HG02840 (cell line): ENCODE data around the gene CDC42BPA.

Source experiments
- ATAC-seq: cut with Tn5 transposase; IDR thresholded peaks from one replicate; pipeline ENCODE4 v1.9.1; 2021; ENCODE audit warnings: mild to moderate bottlenecking, moderate library complexity, moderate number of reproducible peaks; ENCODE audit not compliant: unreplicated experiment, low FRiP score

The CDC42BPA gene

GRCh38 chr1:227215863-227216510, 102.3 kb downstream of the CDC42BPA start:
- ATAC-seq: no peak

GRCh38 chr1:227214207-227214606, 104.1 kb downstream of the CDC42BPA start:
- ATAC-seq: no peak

DNA sequence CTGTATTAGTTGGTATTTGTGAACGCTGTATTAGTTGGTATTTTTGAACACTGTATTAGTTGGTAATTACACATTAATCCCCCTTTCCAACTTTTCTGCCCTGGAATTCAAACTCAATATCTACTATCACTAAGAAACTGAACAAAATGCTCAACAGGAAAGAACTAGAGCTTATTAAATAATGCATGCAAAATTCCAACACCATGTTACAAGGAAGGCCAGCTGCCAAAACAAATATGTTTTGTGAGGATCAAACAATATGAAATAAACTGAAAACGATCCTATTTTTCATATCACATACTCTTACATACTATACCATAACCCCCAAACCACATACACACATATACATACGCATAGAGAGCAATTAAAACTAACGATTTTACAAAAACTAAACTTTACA, 104.9 kb downstream of the CDC42BPA start:
- no peak for ATAC-seq

- ATAC-seq: no peak
Observed at GRCh38 chr1:227212164-227212563, 106.1 kb downstream of the CDC42BPA start.

DNA sequence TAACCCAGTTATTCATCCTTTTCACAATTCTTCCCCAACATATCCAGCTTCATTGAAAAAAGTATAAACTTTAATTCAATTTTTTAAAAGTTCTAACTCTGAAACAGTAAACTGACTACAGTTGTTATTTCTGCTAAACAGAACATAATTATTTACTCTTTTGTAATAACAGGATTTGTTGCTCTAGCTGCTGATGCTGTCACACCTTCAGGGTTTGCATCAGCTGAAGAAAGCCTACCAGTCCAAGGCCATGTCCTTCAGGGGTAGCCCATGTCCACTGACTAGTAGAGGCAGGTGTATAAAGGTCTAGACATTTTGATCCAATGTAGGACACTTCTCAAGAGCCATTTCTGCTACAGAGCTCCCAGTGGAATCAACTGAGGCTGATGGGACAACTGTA, 107.7 kb downstream of the CDC42BPA start:
- no peak for ATAC-seq

DNA sequence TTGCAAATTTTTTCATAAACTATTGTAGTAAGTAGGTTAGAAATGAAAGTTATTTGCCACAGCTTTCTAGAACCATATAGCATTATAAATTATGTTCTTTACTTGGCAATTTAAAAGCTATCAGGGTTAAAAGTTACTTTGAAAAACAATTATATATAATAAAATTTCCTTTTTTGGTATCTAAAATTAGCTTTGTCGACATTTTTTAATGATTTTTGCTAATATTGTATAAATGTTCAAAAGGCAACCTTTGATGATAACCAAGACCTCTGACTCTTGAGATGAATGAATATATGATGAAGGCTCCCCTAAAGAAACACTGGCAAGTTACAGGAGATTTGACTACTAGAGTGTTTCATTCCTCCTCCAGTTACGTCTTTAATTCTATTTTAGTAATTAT, 121.2 kb downstream of the CDC42BPA start:
- no peak for ATAC-seq

DNA sequence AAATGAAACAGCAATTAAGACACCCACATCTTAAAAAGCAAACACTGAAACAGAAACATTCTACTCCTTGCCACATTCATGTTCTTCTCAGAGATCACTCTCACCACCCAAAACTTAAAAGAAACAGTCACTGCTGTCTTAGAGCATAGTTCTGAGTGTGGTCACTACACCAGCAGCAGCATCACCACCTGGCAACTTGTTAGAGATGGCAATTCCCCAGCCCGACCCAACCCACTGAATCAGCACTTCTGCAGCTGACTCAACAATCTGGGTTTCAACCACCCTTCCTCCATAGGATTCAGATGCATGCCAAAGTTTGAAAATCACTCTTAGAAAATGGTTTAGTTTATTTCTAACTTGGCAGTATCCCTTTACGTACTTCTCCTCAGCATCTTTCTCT, 126.1 kb downstream of the CDC42BPA start:
- ATAC-seq: peak; percentile 65

DNA sequence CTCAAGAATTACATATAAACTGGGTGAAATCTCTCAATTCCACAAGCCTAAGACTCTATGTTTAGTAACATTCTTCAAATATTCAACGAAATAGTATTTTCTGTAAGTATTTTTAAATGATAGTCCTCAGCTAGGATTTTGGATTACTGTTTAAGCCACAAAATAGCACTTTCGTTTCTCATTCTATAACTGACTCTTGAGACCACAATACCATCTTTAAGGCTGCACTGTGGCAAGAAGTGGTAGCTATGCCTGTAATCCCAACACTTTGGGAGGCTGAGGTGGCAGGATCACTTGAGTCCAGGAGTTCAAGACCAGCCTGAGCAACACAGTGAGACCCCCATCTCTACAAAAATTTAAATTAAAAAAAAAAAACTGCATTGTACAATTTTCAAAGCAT, 126.7 kb downstream of the CDC42BPA start:
- ATAC-seq: no peak

DNA sequence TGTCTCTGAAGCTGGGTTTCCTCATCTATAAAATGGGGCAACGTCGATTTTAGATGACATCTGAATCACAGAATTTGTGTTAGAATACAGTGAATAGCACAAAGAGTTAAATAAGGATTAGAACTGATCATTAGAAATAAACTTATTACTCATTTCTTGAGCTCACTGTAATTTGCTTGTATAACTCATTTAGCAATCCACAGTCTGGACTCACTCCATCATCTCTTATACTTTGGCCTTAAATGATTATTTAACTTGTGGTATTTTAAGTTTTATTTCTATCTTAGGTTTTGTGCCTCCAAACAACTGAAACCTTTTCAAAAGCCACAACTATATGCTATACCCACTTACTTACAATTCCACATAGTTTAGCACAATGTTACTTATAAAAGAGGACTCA, 128.0 kb downstream of the CDC42BPA start:
- ATAC-seq: no peak

DNA sequence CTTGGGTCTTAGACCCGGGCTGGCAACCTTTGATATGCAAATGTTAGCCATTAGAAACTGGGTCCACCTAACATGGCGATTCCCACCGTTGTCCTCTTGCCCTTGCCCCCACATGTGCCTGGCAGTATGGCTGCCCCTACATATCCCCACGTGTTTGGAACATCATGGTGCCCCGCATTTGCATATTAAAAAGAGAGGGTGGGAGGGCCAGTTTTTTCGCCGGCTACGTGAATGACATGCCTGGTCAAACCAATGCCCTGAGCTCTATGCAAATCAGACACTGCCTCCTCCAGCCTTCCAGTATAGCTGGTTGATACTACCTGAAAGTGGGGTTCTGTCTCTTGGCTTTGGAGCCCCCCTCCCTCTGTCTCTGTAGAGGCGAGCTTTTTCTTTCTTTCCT, 133.0 kb downstream of the CDC42BPA start:
- ATAC-seq: no peak

DNA sequence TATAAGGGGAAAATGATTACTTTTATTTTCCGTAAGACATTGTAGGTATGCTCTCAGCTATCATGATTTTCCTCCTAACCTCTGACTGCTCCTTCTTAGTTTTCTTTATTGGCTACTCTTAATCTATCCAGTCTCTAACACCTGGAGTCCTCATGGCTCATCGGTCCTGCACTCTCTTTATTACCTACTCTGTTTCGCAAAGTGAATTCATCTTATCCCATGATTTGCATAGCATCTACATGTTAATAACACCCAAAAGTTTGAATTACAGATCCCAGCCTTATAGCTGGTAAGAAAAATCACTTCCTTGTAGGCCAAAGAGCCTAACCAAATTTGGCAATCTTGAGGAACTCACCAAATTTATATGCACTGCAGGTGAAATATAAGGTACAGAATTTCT, 136.3 kb downstream of the CDC42BPA start:
- no peak for ATAC-seq

GRCh38 chr1:227175611-227176010, 142.7 kb downstream of the CDC42BPA start:
- no peak for ATAC-seq

- no peak for ATAC-seq
Observed at GRCh38 chr1:227174164-227174563, 144.1 kb downstream of the CDC42BPA start.

- ATAC-seq: no peak
Observed at GRCh38 chr1:227170361-227171166, 147.7 kb downstream of the CDC42BPA start.

- ATAC-seq: no peak
Observed at GRCh38 chr1:227169343-227169742, 148.9 kb downstream of the CDC42BPA start.

GRCh38 chr1:227167276-227168101, 150.8 kb downstream of the CDC42BPA start:
- no peak for ATAC-seq

DNA sequence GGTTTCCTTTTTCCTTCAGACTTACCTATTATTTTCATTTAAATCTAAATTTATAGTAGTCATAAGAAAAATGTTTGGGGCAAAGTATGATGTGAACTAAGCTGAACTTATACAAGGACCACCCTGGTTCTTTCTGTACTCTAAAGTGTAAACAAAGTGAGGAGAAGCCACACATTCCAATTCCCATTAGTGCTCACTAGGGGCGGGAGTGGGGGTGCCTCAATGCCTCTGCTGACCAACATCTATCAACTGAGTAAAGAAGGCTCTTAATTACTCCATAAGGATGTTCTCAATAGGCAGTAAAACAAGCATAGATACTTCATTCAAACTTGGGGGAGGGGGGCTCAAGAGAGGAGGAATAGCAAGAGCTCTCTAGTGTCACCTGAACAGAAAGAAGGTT, 151.7 kb downstream of the CDC42BPA start:
- no peak for ATAC-seq

DNA sequence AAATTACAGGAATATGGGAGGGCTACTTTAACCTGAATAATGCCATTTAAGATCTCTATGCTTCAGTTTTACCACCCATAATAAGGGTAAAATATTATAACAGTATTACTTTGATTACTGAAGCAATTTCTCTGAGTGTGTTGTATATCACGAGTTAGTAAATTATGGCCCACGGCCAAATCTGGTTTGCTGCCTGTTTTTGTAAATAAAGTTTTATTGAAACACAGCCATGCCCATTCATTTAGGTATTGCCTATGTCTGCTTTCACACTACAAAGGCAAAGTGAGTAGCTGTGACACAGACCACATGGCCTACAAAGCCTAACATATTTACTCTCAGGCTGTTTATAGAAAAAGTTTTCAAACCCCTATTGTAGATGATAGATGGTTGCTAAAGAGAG, 156.8 kb downstream of the CDC42BPA start:
- ATAC-seq: no peak

- ATAC-seq: no peak
Observed at GRCh38 chr1:227156520-227156919, 161.8 kb downstream of the CDC42BPA start.

GRCh38 chr1:227155688-227156087, 162.6 kb downstream of the CDC42BPA start:
- ATAC-seq: no peak

- no peak for ATAC-seq
Observed at GRCh38 chr1:227155004-227155403, 163.3 kb downstream of the CDC42BPA start.
